OCI-M2 (cell line): ENCODE measurements around the gene HSPB7.
"Not testable (repeated sequence)": the region's sequence is repeated elsewhere in the genome, so short reads cannot be mapped to it uniquely, and the experiment has no call there.

Experiments
- DNase-seq: peaks from one replicate; lab custom pipeline; 2025; ENCODE audit not compliant: unreplicated experiment; lab: John Stamatoyannopoulos, UW

HSPB7 gene

DNA sequence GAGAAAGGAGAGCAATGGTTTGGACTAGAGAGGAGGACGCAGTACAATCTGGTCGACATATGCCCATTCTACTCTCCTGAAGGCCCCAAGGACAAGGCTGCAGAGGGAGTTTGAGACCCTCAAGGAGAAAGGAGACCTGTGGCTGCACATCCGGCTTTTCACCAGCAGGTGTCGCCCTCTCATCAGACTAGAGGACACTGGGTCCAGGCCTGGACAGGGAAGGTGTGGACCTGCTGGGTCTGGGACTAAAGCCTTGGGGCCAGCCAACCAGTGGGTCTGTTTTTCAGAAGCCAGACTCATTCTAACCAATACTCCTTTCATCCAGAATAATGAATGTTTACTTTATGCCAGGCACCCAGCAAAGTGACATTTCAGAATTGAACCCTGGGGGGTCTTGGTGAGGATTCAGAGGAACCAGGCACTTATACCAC is 8.8 kb downstream of the HSPB7 start:
- peak; percentile 39 for DNase-seq

DNA sequence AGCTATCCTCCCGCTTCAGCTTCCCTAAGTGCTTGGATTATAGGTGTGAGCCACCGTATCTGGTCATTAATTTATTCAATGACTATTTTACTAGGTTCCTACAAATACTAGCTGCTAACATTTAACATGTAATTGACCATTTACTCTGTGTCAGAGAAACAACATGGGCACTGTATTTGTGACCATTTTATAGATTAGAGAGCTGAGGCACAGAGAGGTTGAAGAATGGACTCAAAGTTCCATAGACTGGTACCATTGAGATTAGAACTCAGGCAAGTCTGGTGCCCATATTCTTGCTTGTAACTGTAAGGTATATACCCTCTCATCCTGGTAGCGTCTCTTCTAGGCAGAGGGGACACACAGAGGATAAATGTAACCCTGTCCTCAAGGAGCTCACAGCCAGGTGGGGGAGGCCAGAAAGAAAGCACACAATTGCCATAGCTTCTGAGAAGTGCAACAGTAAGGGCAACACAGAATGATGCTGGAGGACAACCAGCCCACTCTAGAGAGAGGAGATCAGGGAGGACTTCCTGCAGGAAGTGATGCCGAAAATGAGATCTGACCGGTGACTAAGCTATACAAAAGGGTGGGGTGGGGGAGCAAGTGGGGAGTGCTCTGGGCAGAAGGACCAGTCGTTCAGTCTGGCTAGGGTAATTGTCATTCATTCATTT is 10.0 kb downstream of the HSPB7 start:
- DNase-seq = no peak

DNA sequence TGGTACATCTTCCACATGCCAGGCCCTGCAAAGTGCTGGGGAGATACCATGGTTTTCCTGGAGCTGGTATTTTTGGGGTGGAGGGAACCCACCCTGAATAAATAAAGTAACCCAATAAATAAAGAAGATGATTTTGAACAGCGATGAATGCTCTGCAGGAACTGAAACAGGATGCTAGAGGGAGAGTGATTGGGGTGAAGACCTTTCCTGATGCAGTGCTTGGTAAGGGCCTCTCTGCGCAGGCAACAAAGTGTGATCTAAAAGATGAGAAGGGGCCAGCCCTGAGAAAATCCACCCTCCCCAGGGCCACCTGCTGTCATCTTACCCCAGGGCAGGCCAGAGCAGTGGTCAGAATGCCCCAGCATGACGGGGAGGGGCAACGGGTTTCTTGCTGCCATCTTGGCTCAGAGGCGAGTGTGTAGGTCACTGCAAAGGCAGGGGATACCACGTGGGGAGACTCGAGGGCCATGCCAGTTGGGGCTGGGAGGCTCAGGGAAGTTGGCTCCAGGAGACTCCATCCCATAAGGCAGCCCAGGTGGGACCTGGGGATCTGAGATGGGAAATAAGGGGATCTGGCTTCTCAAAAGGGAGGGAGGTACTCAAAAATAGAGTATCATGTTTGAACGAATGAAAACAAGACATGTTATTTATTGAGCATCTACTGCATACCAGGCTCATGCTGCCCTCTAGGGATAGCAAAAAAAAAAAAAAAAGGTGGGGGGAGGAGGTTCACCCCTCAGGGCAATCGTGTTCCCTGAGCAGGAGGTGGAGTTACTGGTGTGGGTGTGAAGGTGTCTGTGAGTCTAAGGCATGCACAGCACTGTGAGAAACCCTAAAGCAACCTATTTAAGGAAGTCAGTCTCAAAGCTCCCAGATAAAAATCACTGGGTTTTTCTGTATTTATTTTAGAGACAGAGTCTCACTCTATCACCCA is 11.0 kb downstream of the HSPB7 start:
- no peak for DNase-seq

DNA sequence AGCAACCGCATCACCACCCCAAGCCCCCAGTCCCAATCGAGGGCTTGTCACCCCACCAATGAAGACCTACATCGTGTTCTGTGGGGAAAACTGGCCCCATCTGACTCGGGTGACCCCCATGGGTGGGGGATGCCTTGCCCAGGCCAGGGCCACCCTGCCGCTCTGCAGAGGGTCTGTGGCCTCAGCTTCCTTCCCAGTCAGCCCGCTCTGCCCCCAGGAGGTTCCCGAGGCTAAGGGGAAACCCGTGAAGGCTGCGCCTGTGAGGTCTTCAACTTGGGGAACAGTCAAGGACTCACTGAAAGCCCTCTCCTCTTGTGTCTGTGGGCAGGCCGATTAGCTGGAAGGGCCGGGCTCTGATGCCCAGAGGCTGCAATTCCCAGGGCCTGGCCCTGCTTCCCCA is 11.8 kb downstream of the HSPB7 start:
- no peak for DNase-seq

DNA sequence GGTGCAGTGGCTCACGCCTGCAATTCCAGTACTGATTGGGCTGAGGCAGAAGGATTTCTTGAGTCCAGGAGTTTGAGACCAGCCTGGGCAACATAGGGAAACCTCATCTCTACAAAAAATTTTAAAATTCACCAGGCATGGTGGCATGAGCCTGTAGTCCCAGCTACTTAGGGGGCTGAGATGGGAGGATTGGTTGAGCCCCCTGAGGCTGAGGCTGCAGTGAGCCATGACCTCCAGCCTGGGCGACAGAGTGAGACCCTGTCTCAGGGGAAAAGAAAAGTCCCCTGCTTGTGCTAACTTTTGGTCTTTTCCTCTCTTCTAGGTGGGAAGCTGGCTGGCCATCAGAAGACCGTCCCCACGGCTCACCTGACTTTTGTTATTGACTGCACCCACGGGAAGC is 12.2 kb downstream of the HSPB7 start:
- DNase-seq = no peak

DNA sequence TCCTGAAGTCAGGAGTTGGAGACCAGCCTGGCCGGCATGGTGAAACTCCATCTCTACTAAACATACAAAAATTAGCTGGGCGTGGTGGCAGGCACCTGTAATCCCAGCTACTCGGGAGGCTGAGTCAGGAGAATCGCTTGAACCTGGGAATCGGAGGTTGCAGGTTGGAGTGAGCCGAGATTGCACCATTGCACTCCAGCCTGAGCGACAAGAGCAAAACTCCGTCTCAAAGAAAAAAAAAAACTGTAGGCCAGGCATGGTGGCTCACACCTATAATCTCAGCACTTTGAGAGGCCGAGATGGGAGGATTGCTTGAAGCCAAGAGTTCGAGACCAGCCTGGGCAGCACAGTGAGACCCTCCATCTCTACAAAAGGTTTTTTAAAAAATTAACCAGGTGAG is 16.6 kb downstream of the HSPB7 start:
- DNase-seq = not testable (repeated sequence)

DNA sequence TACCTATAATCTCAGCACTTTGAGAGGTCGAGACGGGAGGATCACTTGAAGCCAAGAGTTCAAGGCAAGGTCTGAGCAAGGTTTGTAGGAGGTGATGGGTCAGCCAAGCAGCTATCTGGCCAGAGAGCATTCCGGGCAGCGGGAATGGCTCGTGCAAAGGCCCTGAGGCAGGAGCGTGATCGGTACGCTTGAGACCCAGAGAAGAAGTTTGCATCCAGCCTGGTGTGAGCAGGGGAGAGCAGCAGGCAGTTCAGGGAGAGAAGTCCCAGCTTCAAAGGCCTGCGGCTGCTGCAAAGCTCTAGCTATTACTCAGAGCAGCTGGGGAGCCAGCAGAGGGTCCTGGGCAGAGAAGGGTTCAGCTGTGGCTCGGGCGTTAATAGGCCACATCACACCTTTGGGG is 18.9 kb downstream of the HSPB7 start:
- DNase-seq = no peak

DNA sequence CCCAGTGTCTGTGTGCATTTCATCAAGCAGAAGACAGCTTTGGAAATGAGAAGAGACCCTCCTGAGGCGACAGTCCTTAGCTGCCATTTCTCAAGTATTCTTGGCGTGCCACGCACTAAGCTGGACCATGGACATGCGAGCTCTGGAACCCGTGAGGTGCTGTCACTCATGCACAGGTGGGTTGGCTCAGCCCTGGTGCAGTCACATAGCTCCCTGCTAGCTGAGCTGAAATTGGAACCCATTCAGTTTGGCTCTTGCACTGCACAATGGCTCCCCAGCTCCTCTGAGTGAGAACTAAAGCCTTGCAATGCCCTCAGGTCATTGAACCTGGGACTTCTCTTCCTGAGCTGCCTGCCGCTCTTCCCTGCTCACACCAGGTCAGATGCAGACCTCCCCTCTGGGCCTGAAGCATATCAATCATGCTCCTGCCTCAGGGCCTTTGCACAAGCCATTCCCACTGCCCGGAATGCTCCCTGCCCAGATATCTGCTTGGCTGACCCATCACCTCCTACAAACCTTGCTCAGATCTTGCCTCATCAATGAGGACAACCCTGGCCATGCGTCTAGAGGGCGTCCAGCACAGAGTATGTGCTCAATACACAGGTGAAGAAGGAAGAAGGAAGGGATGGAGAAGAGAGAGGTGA is 20.1 kb downstream of the HSPB7 start:
- DNase-seq = no peak

DNA sequence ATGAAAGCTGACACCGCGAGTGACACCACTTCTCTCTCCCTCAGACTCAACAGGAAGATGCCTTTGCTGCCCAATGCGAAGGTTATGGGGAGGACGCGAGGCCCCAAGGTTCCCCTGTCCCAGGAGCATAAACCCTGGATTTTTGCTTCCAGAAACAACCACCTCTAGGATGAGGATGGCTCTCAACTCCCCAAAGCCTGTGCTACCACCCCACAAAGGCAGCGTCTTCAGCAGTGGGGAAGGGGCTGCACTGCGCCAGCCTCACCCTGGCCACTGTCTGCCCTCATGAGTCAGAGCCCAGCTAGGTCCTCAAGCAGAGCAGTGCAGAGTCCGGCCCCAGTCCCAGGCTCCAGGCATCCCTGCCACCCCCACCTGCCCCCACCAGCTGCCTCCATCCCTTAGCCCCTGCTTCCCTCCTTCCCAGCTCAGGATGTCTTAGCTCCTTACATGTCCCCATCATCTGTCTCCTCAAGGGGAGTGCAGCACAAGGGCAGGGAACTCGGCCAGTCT is 20.7 kb downstream of the HSPB7 start:
- no peak for DNase-seq

DNA sequence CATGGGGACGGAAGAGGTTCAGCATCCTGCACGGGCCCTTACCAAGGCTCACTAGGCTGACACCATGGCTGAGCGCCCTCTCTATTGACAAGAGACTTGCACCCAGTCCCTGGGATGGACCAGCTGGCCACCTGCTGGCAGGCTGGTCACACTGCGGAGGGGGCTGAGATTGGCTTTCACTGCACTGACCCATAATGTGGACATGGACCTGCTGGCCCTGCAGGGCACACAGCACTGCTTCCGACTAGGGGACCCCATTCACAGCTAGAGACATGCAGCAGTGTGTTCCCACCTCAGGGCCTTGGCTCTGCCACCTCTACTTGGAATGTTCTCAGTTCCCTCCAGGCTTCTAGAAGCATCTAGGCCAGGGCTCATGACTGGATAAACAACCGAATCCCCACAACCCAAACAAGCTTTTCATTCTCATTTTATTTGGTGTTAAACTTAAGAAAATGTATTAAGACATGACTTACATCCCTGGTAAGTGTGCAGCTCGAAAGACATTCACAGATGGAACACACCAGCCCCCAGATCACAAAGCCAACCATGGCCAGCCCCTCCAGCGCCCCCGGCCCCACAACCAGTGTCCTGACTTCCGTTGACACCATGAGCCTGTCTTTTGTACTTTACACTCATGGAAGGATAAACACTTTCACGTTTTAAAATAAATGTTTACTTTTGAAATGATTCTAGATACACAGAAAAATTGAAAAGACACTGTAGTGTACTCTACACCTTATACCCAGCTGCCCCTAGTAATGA is 23.1 kb downstream of the HSPB7 start:
- DNase-seq = no peak

DNA sequence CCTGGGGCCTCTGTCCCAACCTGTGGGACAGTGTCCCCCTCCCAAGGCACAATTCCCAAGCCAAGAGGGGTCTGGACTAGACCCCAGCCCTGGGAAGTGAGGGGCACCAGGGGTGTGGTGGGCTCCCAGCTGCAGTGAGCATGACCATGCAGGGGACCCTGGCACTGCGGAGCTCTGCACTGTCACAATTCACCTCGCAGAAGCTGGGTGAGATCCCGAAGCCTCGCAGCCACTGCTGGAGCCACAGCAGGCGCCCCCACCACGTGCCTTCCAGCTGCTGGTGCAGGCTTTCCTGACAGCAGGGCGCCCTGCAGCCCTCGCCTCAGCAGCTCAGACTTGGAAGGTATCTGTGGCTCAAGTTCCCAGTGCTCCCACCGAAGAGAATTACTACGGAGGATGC is 23.8 kb downstream of the HSPB7 start:
- DNase-seq = no peak

DNA sequence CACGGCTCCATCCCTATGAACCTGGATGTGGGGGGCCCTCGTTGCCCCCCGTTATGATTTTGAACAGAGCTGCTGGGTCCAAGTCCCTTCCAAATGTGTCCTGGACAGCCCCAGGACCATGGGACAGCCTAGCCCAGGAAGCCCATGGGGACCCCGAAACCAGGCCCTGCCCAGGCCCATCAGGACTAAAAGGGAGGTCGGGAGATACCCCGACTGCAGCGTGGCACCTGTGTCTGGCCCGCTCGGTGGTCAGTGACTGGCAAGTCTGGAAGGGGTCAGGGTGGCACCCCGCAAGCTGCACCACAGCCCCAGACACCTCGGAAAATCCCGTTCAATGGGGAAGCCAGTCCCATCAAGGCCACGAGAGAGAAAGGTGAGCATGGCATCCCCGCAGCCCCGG is 24.2 kb downstream of the HSPB7 start:
- DNase-seq = no peak

DNA sequence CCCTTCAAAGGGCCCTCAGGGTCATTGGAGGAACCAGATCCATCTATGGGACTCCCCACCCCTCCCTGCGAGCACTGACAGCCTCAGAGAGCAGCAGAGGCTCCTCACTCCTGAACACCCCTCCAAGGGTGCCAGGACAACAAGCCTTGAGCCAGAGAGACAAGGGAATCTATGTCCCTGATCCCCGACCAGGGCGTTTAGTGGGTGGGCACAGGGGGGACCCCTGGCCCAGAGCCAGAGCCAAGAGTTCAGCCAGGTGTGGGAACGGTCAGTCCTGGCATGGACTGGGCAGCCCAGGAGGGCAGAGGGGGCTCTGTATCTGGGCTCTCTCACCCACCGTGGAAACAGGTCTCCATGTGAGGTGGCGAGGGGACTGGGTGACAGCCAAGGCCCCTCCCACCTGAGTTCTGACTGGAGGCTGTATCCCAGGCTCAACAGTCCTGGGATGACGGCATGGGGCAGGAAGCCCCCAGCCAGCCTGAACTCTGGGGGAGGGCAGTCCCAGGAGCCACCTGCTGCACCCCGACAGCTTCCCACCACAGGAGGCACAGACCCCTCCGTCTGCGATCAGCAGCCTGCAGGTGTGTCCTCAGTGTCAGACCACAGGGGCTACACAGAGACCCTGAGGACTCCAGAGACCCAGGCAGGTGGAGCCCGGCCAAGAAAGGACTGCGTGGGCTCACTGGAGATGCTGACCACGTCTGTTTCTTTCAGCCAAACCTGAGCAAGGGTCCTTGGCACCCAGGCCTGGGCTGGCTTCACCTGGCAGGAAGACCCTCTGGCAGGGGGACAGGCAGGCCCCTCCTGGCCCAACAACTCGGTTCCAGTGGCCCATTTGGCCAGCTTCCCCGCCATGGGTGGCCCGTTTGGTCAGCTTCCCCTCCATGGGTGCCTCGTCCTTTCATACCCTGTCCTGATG is 25.0 kb downstream of the HSPB7 start:
- DNase-seq = no peak

DNA sequence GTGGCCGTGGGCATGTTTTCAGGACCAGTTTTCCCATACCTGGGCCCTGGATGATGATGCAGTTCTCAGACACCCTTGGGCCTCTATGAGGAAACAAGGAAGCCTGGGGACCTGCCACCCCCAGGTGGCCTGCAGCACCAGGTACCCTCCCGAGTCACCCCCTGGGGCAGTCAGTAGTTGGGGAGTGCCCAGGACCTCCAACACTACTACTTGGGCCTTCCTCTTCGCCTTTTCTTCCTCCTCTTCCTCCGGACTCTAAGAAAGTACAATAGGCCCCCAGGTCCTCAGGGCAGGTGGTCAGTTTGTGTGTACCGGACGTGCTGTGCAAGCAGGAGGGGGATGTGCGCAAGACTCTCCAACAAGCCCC is 25.7 kb downstream of the HSPB7 start:
- DNase-seq = no peak

DNA sequence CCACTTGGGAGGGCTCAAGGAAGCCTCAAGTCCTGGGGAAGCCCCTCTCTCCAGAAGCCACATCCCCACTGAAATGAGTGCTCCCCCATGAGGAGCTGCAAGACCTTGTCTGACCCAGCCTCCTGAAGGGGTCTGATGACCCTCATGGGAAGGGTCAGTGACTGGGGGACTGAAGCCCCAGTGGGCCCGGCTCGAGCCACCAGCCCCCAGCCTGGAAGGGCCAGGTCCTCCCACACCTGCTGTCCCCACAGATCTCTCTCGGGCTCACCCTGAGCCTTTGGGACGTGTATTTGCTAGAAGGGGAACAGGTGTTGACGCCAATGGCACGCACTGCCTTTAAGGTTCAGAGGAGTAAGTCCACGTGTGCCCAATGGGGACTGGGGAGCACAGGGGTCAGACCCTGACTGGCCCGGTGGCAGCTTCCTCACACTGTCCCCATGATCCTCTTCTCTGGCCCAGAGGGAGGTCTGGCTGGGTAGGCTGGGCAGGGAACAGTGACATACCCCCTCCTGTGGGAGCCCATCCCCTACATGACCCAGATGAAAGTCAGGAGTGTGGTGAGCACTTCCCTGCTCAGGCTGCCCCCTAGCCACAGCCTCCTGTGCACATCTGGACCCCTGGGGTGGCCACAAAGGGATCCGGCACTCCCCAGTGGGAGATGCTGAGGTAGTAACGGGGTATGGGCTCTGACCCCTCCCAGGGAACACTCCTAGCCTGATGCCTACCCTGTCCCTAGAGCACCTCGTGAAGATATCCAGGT is 26.2 kb downstream of the HSPB7 start:
- no peak for DNase-seq

DNA sequence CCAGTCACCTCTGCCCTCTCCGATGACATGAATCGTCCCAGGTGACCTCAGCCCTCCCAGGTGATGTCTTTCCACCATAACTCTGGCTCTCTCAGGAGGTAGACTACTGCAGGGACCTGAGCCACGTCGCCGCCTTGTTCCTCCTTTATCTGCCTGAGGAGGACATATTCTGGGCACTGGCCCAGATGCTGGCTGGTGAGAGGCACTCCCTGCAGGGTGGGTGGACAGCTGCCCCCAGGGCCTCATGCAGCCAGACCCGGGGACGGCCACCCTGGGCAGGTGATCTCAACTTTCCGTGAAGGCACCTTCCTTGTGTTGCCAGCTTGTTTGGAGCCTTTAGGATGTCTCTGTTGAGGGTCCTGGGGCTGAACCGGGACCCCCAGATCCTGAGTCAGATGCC is 28.1 kb downstream of the HSPB7 start:
- DNase-seq = no peak

DNA sequence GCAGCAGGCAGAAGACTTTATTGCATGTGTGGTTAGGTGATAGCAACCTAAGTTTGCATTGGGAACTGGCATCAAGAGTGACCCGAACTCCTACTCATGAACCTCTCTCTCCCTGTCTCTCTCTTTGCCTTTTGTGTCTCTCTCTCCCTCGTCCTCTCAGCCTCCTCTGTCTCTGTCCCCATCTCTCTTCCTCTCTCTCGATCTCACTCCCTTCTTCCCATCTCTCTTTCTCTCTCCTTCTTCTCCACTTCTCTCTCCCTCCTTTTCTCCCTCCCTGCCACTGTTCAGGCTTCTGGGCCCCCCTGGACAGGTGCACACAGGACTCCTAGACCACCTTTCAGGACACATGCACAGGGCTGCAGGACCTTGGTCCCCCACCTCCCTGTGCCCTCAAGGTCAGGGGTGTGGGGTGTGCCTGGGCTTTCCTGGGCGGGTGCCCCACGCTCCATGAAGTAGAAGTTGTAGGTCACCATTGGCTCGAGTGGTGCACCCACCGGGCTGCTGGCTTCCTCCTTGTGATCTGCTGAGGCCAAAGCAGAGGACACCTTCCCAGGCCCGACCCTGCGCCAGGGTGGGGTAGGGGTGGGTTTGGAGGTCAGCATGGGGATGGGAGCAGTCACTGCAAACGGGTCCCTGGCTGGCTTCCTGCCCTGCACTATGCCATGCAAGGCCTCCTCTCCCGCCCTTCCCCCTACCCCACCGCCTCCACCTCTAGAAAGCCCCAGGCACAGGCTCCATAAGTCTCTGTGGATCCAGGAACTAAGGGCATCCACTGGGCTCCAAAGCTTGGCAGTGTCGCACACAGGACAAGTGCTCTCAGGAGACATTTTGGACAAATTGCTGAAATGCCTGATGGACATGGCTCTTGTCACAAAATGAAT is 28.7 kb downstream of the HSPB7 start:
- DNase-seq = no peak

DNA sequence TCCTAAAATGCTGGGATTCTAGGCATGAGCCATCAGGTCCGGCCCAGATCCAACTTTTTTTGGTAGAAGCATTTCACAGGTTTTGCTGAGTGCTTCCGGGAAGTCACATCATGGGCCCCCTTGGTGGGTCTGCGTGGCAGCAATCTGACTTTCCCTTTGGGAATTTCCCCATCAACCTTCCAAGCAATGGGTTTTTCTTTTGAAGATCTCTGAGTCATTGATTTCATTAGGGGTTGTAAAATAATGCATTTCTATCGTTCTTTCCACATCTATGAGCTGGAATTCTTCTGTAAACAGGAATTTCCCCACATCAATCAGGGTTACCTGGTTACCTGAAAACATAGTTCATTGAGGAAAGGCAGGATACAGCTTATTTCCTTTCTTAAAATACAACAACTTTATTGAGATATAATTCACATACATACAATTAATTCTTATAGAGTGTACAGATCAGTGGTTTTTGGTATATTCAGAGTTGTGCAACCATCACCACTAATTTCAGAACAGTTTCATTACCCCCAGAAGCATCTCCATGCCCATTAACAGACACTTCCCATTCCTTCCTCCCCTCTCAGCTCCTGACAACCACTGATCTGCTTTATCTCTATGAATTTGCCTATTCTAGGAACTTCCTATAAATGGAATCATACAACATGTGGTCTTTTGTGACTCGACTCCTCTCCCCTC is 32.1 kb downstream of the HSPB7 start:
- DNase-seq = no peak
